Endothelial cell (in vitro differentiated cells): ENCODE measurements around the gene TBL3. TPM values are rescaled to one million over a fixed set of nuclear protein-coding genes. Genes with fewer than 3 reads are reported as not detected.
A peak's percentile ranks its signal among the peaks of the same experiment; 100 is the strongest.
"Not testable (repeated sequence)": the region's sequence is repeated elsewhere in the genome, so short reads cannot be mapped to it uniquely, and the experiment has no call there.

Experiments
- DNase-seq: peaks from one replicate; pipeline ENCODE4 v3.0.0; 2021; ENCODE audit warnings: low spot score
- H3K27ac Mint-ChIP-seq: one replicate; pipeline ENCODE4 v1.8.0; 2021; ENCODE audit warnings: mixed read lengths, inconsistent platforms; ENCODE audit not compliant: unreplicated experiment
- H3K27me3 Mint-ChIP-seq: one replicate; pipeline ENCODE4 v1.8.0; 2021; ENCODE audit warnings: mild to moderate bottlenecking, moderate library complexity, mixed read lengths, inconsistent platforms; ENCODE audit not compliant: unreplicated experiment
- H3K36me3 Mint-ChIP-seq: one replicate; pipeline ENCODE4 v1.8.0; 2021; ENCODE audit warnings: mild to moderate bottlenecking, low read depth, mixed read lengths, inconsistent platforms; ENCODE audit not compliant: unreplicated experiment
- H3K4me1 Mint-ChIP-seq: one replicate; pipeline ENCODE4 v1.8.0; 2021; ENCODE audit warnings: mild to moderate bottlenecking, mixed read lengths, inconsistent platforms; ENCODE audit not compliant: unreplicated experiment
- H3K4me3 Mint-ChIP-seq: one replicate; pipeline ENCODE4 v1.8.0; 2021; ENCODE audit warnings: mild to moderate bottlenecking, mixed read lengths, inconsistent platforms; ENCODE audit not compliant: unreplicated experiment
- H3K9me3 Mint-ChIP-seq: one replicate; pipeline ENCODE4 v1.8.0; 2021; ENCODE audit warnings: mixed read lengths, inconsistent platforms; ENCODE audit not compliant: unreplicated experiment
- total RNA-seq: library from RNA; stranded (reverse); fragmentation: NEBNext Ultra II Directional; extraction: Animal tissue kit (Norgen Biotek cat#: 25700); gene quantifications from one replicate; pipeline ENCODE4 v1.2.1, GENCODE V29; 2021; ENCODE audit not compliant: unreplicated experiment
- TF ChIP-seq, protein P1 (sequence below): fragments of 200-600 bp; sonication (generic); IDR thresholded peaks from one replicate; pipeline ENCODE4 v1.5.0; 2021; ENCODE audit warnings: antibody characterized with exemption; ENCODE audit not compliant: unreplicated experiment

Gene TBL3
- total RNA-seq, 1 donor from 2014 or later, result 25.0 TPM

DNA sequence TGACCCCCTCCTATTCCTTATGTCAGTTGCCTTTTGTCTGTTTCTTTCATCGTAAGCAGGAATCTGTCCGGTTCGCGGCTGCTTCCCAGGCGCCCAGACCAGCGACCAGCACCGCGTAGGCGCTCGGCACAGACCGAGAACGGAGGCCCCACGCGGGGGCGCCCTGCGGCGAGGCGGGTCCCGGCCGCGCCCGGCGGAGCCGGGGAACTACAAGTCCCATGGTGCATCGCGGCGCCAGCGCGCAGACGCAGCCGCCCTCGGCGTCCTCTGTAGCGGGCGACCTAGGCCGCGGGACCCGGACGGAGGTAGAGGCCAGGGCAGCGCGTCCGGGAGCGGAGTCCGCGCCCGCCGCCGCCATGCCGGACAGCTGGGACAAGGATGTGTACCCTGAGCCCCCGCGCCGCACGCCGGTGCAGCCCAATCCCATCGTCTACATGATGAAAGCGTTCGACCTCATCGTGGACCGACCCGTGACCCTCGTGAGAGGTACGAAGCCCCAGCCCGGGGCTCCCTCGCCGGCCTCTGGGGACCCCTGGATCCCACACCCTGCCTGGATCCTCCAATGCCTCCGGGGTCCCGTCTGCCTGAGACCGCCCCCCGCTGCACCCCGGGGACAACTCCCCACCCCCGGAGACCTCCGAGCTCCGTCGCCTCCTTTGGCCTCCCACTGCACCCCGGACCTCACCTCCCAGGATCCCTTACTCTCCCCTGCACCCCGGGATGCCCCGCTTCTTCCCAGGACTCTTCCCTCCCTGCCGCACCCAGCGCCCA, 12.4 kb upstream of the TBL3 start, which contains the start of gene NDUFB10:
Gene NDUFB10, plus strand, starts transcription at position 270 of the 771 bp plus-strand sequence. Its CDS starts 87 bp downstream, at position 357.
- peaks cover 22% of the 10 kb centered on the region for H3K4me1 Mint-ChIP-seq
- no peaks in the 10 kb centered on the region for H3K9me3 Mint-ChIP-seq
- peaks cover 6% of the 10 kb centered on the region for H3K27me3 Mint-ChIP-seq
- TF ChIP-seq, protein P1, sequence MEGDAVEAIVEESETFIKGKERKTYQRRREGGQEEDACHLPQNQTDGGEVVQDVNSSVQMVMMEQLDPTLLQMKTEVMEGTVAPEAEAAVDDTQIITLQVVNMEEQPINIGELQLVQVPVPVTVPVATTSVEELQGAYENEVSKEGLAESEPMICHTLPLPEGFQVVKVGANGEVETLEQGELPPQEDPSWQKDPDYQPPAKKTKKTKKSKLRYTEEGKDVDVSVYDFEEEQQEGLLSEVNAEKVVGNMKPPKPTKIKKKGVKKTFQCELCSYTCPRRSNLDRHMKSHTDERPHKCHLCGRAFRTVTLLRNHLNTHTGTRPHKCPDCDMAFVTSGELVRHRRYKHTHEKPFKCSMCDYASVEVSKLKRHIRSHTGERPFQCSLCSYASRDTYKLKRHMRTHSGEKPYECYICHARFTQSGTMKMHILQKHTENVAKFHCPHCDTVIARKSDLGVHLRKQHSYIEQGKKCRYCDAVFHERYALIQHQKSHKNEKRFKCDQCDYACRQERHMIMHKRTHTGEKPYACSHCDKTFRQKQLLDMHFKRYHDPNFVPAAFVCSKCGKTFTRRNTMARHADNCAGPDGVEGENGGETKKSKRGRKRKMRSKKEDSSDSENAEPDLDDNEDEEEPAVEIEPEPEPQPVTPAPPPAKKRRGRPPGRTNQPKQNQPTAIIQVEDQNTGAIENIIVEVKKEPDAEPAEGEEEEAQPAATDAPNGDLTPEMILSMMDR, result peak; percentile 42
- H3K36me3 Mint-ChIP-seq, result peaks cover 21% of the 10 kb centered on the region
- H3K27ac Mint-ChIP-seq, result no peak within 1 kb of the TSS
- peak within 1 kb of the TSS; percentile 95 for H3K4me3 Mint-ChIP-seq
- DNase-seq, result peak; percentile 96

DNA sequence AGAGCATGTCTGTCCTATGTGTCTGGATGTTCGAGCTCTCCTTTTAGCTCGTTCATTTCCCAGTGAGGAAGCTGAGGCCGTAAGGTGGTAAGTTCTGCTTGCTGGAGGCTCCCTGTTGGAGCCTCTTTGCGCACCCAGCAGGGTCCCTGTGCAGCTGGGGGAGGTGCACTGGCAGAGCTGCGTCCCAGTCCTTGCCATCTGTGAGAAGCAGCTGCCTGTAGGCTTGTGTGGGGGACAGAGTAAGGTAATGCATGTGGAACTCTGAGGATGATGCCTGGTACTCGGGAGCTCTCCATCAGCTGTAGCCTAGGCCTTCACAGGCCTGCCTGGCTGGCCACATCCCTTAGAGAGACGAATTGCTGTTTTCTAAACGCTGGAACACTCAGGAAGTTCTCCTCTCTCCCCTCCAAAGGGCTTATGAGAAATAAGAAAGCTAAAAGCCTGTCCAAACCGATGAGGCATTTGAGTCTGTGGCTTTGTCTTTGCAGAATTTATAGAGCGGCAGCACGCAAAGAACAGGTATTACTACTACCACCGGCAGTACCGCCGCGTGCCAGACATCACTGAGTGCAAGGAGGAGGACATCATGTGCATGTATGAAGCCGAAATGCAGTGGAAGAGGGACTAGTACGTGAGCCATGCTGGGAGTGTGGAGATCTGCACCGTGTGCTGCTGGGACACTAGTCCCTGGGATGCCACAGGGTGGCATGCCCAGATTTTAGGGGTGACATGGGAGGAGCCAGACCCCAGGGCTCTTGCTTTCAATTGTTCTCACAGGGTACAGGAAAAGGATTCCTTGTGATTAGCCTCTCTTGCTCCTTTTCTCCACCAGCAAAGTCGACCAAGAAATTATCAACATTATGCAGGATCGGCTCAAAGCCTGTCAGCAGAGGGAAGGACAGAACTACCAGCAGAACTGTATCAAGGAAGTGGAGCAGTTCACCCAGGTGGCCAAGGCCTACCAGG, 10.9 kb upstream of the TBL3 start:
- TF ChIP-seq, protein P1, result no peak
- Mint-ChIP-seq H3K9me3 (no peaks in the 10 kb centered on the region), H3K27ac (peak overlapping the region; percentile 10), H3K36me3 (peaks cover 21% of the 10 kb centered on the region), H3K27me3 (peaks cover 9% of the 10 kb centered on the region), H3K4me3 (peak overlapping the region; percentile 95), H3K4me1 (peaks cover 29% of the 10 kb centered on the region)
- DNase-seq, result no peak

GRCh38 chr16:1961651-1962067, 10.2 kb upstream of the TBL3 start:
- TF ChIP-seq, protein P1, result no peak
- no peaks in the 10 kb centered on the region for H3K9me3 Mint-ChIP-seq
- DNase-seq, result no peak
- peaks cover 21% of the 10 kb centered on the region for H3K36me3 Mint-ChIP-seq
- H3K27ac Mint-ChIP-seq, result no peak overlapping the region
- peaks cover 29% of the 10 kb centered on the region for H3K4me1 Mint-ChIP-seq
- H3K4me3 Mint-ChIP-seq, result no peak overlapping the region
- H3K27me3 Mint-ChIP-seq, result peaks cover 8% of the 10 kb centered on the region

DNA sequence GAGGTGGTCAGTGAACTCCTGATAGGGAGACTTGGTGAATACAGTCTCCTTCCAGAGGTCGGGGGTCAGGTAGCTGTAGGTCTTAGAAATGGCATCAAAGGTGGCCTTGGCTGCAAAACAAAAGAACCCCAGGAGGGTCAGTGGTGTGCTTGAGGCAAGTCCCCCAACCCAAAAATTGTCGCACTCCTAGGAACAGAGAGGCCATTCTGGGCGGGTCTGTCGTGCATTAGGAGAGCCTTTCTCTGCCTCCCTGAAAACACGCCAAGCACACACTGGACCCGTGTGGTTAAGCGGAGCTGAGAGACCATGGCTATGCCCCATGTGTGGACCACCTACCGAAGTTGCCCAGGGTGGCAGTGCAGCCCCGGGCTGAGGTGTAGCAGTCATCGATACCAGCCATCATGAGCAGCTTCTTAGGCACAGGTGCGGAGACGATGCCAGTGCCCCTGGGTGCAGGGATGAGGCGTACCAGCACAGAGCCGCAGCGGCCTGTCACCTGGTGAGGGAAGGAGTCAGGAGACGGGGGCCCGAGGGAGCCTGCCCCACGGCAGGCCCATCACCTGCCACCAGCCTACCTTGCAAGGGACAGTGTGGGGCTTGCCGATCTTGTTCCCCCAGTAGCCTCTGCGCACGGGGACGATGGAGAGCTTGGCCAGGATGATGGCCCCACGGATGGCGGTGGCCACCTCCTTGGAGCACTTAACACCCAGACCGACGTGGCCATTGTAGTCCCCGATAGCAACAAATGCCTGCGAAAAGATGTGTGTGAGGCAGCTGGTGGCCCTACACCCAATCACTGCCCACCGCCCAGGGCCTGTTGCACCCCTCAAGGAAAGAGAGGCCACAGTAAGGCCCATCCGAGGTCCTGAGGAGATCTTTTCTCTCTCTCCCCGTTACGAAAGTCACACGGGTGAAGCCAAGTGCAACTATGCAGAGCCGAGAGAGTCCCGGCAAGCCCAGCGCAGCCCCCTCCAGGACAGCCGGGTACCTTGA, 9.4 kb upstream of the TBL3 start:
- H3K27ac Mint-ChIP-seq, H3K9me3 Mint-ChIP-seq, H3K27me3 Mint-ChIP-seq, DNase-seq: not testable (repeated sequence)
- Mint-ChIP-seq H3K4me1 (peaks cover 29% of the 10 kb centered on the region), H3K36me3 (peaks cover 21% of the 10 kb centered on the region), H3K4me3 (peak overlapping the region; percentile 95)
